ENCODE data around the gene DLGAP1. TPM values are rescaled to one million over a fixed set of nuclear protein-coding genes. Genes with fewer than 3 reads are reported as not detected.

The DLGAP1 gene
- total RNA-seq, 6 experiments from 2014 or later, result 0.09 to 0.31 (median 0.18) TPM; not detected in 2

DNA sequence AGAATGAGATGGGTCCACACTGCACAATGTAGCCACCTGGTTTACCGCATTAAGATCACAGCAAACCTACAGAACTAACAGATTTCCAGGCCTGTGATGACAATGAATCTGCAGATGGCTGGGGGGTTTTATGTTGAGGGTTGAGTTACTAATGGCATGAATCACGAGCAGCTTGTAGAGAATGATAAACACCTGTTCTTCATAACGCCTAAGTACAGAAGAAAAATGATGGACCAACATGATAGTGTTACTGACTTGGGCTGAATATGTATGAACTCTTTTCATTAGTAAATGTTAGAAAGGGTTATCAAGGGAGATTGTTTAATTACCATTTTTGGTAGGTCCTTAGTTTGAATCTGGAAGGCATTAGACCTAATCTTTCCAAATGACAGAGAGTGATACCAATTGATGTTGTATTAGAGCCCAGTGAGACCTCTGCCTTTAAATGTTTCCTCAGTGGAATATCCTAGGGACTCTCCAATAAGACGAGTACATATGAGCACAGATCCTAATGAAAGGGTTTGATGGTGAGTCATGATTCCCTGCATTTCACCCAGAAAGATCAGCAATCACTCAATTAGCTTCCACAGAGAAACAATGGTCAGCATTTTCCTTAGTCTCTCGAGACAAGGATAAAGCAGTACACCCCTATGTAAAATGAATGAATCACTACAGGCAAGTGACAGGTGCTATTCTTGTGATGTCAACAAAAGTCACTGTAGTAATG is 243.8 kb downstream of the DLGAP1 start:
- H3K4me1 ChIP-seq, result no peaks in the 10 kb centered on the region
- no peaks in the 10 kb centered on the region for H3K27me3 ChIP-seq
- DNase-seq (no peak), ATAC-seq (no peak)
- H3K9me3 ChIP-seq, result no peaks in the 10 kb centered on the region
- no peaks in the 10 kb centered on the region for H3K36me3 ChIP-seq
- no peak overlapping the region for H3K27ac ChIP-seq
- no peak overlapping the region for H3K4me3 ChIP-seq
- 45% methylated on average over 5 of the region's 5 CpGs for WGBS (ENCODE audit: insufficient coverage, low coverage, low lambda C conversion rate, missing lambda C conversion rate)
- TF ChIP-seq, protein P1, sequence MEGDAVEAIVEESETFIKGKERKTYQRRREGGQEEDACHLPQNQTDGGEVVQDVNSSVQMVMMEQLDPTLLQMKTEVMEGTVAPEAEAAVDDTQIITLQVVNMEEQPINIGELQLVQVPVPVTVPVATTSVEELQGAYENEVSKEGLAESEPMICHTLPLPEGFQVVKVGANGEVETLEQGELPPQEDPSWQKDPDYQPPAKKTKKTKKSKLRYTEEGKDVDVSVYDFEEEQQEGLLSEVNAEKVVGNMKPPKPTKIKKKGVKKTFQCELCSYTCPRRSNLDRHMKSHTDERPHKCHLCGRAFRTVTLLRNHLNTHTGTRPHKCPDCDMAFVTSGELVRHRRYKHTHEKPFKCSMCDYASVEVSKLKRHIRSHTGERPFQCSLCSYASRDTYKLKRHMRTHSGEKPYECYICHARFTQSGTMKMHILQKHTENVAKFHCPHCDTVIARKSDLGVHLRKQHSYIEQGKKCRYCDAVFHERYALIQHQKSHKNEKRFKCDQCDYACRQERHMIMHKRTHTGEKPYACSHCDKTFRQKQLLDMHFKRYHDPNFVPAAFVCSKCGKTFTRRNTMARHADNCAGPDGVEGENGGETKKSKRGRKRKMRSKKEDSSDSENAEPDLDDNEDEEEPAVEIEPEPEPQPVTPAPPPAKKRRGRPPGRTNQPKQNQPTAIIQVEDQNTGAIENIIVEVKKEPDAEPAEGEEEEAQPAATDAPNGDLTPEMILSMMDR (IDR thresholded peaks at IDR 0.05), result no peak
- no peak for TF ChIP-seq POLR2A (IDR thresholded peaks at IDR 0.05)
- intact Hi-C loops (cut with DNase I), result no loop called here

DNA sequence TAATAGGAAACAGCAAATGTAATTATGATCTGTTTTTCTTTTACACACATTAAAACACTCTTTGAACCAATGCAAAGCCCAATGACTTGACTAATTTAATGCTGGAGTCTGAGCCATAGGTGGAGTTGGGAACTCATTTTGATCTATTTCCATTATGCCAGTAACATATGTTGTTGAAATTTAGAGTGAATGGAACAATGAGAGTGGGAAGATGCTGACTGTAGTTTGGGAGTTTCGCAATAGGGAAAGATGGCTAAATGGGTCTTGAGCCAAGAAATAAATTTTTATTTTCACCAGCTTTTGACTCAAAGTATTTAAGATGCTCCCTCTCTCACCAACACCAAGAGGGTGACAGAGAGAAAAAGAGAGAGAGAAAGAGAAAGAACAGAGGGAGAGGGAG is 246.7 kb downstream of the DLGAP1 start:
- ATAC-seq, result no peak
- no peaks in the 10 kb centered on the region for H3K36me3 ChIP-seq
- intact Hi-C loops (cut with DNase I), result no loop called here
- H3K4me1 ChIP-seq, result no peaks in the 10 kb centered on the region
- no peak overlapping the region for H3K27ac ChIP-seq
- WGBS (ENCODE audit: insufficient coverage, low coverage, low lambda C conversion rate, missing lambda C conversion rate), result 67% methylated on average over 1 of the region's 1 CpG
- no peak overlapping the region for H3K4me3 ChIP-seq
- no peaks in the 10 kb centered on the region for H3K9me3 ChIP-seq
- no peak for TF ChIP-seq POLR2A (IDR thresholded peaks at IDR 0.05)
- TF ChIP-seq, protein P1 (IDR thresholded peaks at IDR 0.05), result no peak
- H3K27me3 ChIP-seq, result no peaks in the 10 kb centered on the region
- no peak for DNase-seq

DNA sequence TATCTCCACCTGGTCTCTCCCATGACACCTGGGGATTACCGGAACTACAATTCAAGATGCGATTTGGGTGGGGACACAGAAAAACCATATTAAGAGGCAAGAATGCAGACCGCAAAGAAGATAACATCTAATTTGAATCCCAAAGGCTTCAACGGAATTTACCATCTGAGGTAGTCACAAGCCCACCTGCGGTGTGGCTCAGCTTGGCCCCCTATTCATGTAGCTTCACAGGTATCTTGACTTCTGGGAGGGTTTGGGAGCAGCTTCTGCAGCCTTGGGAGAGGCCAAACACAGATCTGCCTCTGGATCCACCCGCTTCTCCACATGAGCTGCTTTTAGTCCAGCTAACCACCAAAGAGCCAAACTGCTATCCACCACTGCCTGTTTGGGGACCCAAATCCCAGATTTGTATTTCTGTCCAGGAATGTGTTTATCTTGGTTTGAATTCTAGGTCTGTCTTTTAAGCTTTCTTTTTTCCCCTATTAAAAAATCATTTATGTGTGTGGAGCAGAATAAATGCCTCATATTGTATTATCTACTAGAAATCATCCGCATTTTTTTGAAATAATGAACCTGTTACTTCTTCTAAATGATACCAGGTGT is 247.6 kb downstream of the DLGAP1 start:
- ATAC-seq (no peak), DNase-seq (no peak)
- intact Hi-C loops (cut with DNase I), result no loop called here
- Histone ChIP-seq H3K4me1 (no peaks in the 10 kb centered on the region), H3K4me3 (no peak overlapping the region), H3K9me3 (no peaks in the 10 kb centered on the region), H3K36me3 (no peaks in the 10 kb centered on the region), H3K27ac (no peak overlapping the region), H3K27me3 (no peaks in the 10 kb centered on the region)
- TF ChIP-seq, protein P1 (IDR thresholded peaks at IDR 0.05), result no peak
- no peak for TF ChIP-seq POLR2A (IDR thresholded peaks at IDR 0.05)
- WGBS (ENCODE audit: insufficient coverage, low coverage, low lambda C conversion rate, missing lambda C conversion rate), result 94% methylated on average over 5 of the region's 7 CpGs

DNA sequence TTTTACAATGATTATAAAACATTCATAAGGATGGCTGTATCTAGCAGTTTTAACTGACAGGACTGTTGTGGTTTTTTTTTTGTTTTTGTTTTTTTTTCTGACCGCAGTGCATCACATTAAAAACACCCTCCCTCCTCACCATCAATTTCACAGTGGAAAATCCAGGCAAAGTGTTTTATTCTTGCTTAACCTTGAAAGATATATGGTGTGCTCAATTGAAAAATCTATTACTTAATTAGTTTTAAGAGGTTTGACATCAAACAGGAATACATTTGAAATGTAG is 250.7 kb downstream of the DLGAP1 start:
- no peaks in the 10 kb centered on the region for H3K36me3 ChIP-seq
- DNase-seq (no peak), ATAC-seq (no peak)
- intact Hi-C loops (cut with DNase I), result no loop called here
- H3K4me3 ChIP-seq, result no peak overlapping the region
- TF ChIP-seq, protein P1 (IDR thresholded peaks at IDR 0.05), result no peak
- TF ChIP-seq POLR2A (IDR thresholded peaks at IDR 0.05), result no peak
- no peaks in the 10 kb centered on the region for H3K9me3 ChIP-seq
- 73% methylated on average over 1 of the region's 1 CpG for WGBS (ENCODE audit: insufficient coverage, low coverage, low lambda C conversion rate, missing lambda C conversion rate)
- H3K4me1 ChIP-seq, result no peaks in the 10 kb centered on the region
- no peak overlapping the region for H3K27ac ChIP-seq
- H3K27me3 ChIP-seq, result no peaks in the 10 kb centered on the region

Measured in right lobe of liver (tissue), 6 donors.